SU-DHL-6 (cell line): ENCODE measurements around the gene GBA2.

Source experiments
- EZH2phosphoT487 ChIP-seq: fragments of 200-600 bp; sonication (generic), shearing (Covaris generic); conservative IDR thresholded peaks from 2 replicates; pipeline ENCODE4 v1.6.1; 2018; ENCODE audit warnings: mild to moderate bottlenecking, antibody characterized with exemption, low read length, moderate library complexity, mixed read lengths
- TF ChIP-seq, protein P1 (sequence below): fragments of 200-600 bp; sonication (generic); IDR thresholded peaks from one replicate; pipeline ENCODE4 v1.5.1; 2017; ENCODE audit warnings: antibody characterized with exemption, mild to moderate bottlenecking, low read length, moderate library complexity; ENCODE audit not compliant: insufficient read depth, poor library complexity, severe bottlenecking

DNA sequence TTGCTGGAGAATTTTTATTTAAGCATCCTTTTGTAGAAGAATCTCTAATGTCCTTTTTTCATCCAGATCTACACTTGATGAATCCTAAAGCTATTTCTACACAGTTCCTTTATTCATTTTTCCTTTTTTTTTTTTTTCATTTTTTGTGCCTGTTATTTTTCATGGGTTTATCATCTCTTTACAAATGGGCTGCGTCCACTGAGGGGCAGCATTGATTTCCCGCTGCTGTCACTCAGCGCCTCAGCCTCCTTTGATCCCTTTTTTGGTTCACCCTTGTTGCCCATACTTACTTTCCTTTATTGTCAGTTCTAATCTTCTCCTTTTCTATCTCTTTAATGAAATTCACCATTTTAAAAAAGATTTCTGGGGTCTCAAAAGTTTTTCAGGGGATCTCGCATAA lies 10.8 kb upstream of the GBA2 start:
- no peak for TF ChIP-seq EZH2phosphoT487
- TF ChIP-seq, protein P1, sequence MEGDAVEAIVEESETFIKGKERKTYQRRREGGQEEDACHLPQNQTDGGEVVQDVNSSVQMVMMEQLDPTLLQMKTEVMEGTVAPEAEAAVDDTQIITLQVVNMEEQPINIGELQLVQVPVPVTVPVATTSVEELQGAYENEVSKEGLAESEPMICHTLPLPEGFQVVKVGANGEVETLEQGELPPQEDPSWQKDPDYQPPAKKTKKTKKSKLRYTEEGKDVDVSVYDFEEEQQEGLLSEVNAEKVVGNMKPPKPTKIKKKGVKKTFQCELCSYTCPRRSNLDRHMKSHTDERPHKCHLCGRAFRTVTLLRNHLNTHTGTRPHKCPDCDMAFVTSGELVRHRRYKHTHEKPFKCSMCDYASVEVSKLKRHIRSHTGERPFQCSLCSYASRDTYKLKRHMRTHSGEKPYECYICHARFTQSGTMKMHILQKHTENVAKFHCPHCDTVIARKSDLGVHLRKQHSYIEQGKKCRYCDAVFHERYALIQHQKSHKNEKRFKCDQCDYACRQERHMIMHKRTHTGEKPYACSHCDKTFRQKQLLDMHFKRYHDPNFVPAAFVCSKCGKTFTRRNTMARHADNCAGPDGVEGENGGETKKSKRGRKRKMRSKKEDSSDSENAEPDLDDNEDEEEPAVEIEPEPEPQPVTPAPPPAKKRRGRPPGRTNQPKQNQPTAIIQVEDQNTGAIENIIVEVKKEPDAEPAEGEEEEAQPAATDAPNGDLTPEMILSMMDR: no peak
